Esophagus squamous epithelium (tissue), 4 donors: Measurements from ENCODE around the gene CSTPP1.

Source experiments
- CTCF ChIP-seq, 6 experiments: fragments of 450-650 bp in 4 of 6; fragments of 200-600 bp in 2 of 6; sonication (generic) in 2 of 6; IDR thresholded peaks; one replicate each; pipeline ENCODE4 v1.5.1; 2016 to 2019; ENCODE audit warnings: antibody characterized with exemption in 6 of 6, mild to moderate bottlenecking in 4 of 6, moderate library complexity in 4 of 6
- POLR2A ChIP-seq, 4 donors: fragments of 450-650 bp; IDR thresholded peaks; one replicate each; pipeline ENCODE4 v1.6.1; 2017; ENCODE audit warnings: antibody characterized with exemption in 4 of 4, mild to moderate bottlenecking in 4 of 4, moderate library complexity in 3 of 4

- TF ChIP-seq POLR2A (IDR thresholded peaks at IDR 0.05): no peak
- TF ChIP-seq CTCF (IDR thresholded peaks at IDR 0.05): no peak
Observed at GRCh38 chr11:46944356-46945075, 8.0 kb downstream of the CSTPP1 start.
